SK-N-SH treated with all-trans-retinoic acid at 6 μM for 48 hours (cell line): Measurements from ENCODE around the gene SSC4D.

Experiments used
- ARNTL ChIP-seq: fragments of 450-650 bp; formaldehyde crosslinking; IDR thresholded peaks from 2 replicates; pipeline ENCODE4 v1.5.0; 2020; ENCODE audit warnings: low read depth, mild to moderate bottlenecking, moderate library complexity, borderline replicate concordance
- BACH2 ChIP-seq: fragments of 250-450 bp; sonication (Bioruptor Pico); IDR thresholded peaks from 2 replicates; pipeline ENCODE4 v1.9.0; 2021; ENCODE audit warnings: mild to moderate bottlenecking, borderline replicate concordance
- CREB5 ChIP-seq: fragments of 250-450 bp; sonication (Bioruptor Pico); IDR thresholded peaks from 2 replicates; pipeline ENCODE4 v1.5.1; 2020; ENCODE audit warnings: low read depth, mild to moderate bottlenecking, moderate library complexity
- CSDC2 ChIP-seq: fragments of 250-450 bp; sonication (Bioruptor Pico); IDR thresholded peaks from 2 replicates; pipeline ENCODE4 v1.5.0; 2020; ENCODE audit warnings: mild to moderate bottlenecking, moderate library complexity
- ISL1 ChIP-seq: fragments of 250-450 bp; sonication (Bioruptor Pico); IDR thresholded peaks from 2 replicates; pipeline ENCODE4 v2.1.2; 2022; ENCODE audit warnings: mild to moderate bottlenecking, moderate library complexity
- RARB ChIP-seq: fragments of 250-450 bp; sonication (Bioruptor Pico); IDR thresholded peaks from 2 replicates; pipeline ENCODE4 v1.8.0; 2021; ENCODE audit warnings: mild to moderate bottlenecking, moderate library complexity
- SNAI2 ChIP-seq: fragments of 250-450 bp; sonication (Bioruptor Pico); IDR thresholded peaks from 2 replicates; pipeline ENCODE4 v1.5.0; 2020; ENCODE audit warnings: mild to moderate bottlenecking, moderate library complexity
- ZFP3 ChIP-seq: fragments of 250-450 bp; sonication (Bioruptor Pico); IDR thresholded peaks from 2 replicates; pipeline ENCODE4 v1.5.0; 2020; ENCODE audit warnings: mild to moderate bottlenecking, moderate library complexity
- ZNF565 ChIP-seq: fragments of 450-650 bp; formaldehyde crosslinking; conservative IDR thresholded peaks from 2 replicates; pipeline ENCODE4 v1.5.0; 2020; ENCODE audit warnings: low read depth, mild to moderate bottlenecking, moderate library complexity
- TF ChIP-seq, protein P1 (sequence below): fragments of 250-450 bp; sonication (Bioruptor Pico); IDR thresholded peaks from 2 replicates; pipeline ENCODE4 v1.8.0; 2020; ENCODE audit warnings: mild to moderate bottlenecking, moderate library complexity, borderline replicate concordance
- TF ChIP-seq, protein P2 (sequence below): fragments of 250-450 bp; sonication (Bioruptor Pico); IDR thresholded peaks from 2 replicates; pipeline ENCODE4 v1.5.0; 2020; ENCODE audit warnings: mild to moderate bottlenecking, moderate library complexity

GRCh38 chr7:76411626-76412025 lies 2.1 kb upstream of the SSC4D start:
- no peak for TF ChIP-seq RARB
- TF ChIP-seq ISL1 = no peak
- TF ChIP-seq CSDC2 (CRISPR knock-in tag) = no peak
- TF ChIP-seq, protein P1, sequence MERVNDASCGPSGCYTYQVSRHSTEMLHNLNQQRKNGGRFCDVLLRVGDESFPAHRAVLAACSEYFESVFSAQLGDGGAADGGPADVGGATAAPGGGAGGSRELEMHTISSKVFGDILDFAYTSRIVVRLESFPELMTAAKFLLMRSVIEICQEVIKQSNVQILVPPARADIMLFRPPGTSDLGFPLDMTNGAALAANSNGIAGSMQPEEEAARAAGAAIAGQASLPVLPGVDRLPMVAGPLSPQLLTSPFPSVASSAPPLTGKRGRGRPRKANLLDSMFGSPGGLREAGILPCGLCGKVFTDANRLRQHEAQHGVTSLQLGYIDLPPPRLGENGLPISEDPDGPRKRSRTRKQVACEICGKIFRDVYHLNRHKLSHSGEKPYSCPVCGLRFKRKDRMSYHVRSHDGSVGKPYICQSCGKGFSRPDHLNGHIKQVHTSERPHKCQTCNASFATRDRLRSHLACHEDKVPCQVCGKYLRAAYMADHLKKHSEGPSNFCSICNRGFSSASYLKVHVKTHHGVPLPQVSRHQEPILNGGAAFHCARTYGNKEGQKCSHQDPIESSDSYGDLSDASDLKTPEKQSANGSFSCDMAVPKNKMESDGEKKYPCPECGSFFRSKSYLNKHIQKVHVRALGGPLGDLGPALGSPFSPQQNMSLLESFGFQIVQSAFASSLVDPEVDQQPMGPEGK (CRISPR knock-in tag) = no peak
- TF ChIP-seq ARNTL (CRISPR knock-in tag) = no peak
- no peak for TF ChIP-seq ZFP3
- TF ChIP-seq CREB5 (CRISPR knock-in tag) = no peak
- TF ChIP-seq SNAI2 (CRISPR knock-in tag) = no peak
- TF ChIP-seq ZNF565 (CRISPR knock-in tag) = no peak
- TF ChIP-seq, protein P2, sequence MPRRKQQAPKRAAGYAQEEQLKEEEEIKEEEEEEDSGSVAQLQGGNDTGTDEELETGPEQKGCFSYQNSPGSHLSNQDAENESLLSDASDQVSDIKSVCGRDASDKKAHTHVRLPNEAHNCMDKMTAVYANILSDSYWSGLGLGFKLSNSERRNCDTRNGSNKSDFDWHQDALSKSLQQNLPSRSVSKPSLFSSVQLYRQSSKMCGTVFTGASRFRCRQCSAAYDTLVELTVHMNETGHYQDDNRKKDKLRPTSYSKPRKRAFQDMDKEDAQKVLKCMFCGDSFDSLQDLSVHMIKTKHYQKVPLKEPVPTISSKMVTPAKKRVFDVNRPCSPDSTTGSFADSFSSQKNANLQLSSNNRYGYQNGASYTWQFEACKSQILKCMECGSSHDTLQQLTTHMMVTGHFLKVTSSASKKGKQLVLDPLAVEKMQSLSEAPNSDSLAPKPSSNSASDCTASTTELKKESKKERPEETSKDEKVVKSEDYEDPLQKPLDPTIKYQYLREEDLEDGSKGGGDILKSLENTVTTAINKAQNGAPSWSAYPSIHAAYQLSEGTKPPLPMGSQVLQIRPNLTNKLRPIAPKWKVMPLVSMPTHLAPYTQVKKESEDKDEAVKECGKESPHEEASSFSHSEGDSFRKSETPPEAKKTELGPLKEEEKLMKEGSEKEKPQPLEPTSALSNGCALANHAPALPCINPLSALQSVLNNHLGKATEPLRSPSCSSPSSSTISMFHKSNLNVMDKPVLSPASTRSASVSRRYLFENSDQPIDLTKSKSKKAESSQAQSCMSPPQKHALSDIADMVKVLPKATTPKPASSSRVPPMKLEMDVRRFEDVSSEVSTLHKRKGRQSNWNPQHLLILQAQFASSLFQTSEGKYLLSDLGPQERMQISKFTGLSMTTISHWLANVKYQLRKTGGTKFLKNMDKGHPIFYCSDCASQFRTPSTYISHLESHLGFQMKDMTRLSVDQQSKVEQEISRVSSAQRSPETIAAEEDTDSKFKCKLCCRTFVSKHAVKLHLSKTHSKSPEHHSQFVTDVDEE (CRISPR knock-in tag) = no peak
- TF ChIP-seq BACH2 (CRISPR knock-in tag) = no peak
